ENCODE results near the gene BORCS8. TPM values are rescaled to one million over a fixed set of nuclear protein-coding genes. Genes with fewer than 3 reads are reported as not detected.

Gene BORCS8
- total RNA-seq, 1 experiment from 2014 or later: 25.4 TPM

GRCh38 chr19:19170873-19171672, 20.9 kb downstream of the BORCS8 start:
- H3K4me1 Mint-ChIP-seq (ENCODE audit: insufficient read depth, unreplicated experiment): peaks cover 6% of the 10 kb centered on the region
- CTCF ChIA-PET: interaction anchor here (0.5 to 0.7 kb wide), 2 partner anchors 74 to 138 kb away, joined by 3 to 5 read pairs; no protein-coding TSS in a partner anchor
- no peaks in the 10 kb centered on the region for H3K9me3 Mint-ChIP-seq (ENCODE audit: unreplicated experiment)
- POLR2A ChIA-PET: interaction anchor here (0.7 kb wide), 1 partner anchor 196 kb away, joined by 3 read pairs; no protein-coding TSS in a partner anchor
- intact Hi-C loops (cut with micrococcal nuclease): no loop called here
- no peak overlapping the region for H3K4me3 Mint-ChIP-seq (ENCODE audit: unreplicated experiment)
- no peaks in the 10 kb centered on the region for H3K27me3 Mint-ChIP-seq (ENCODE audit: insufficient read depth, unreplicated experiment)
- DNase-seq (ENCODE audit: unreplicated experiment): no peak
- no peaks in the 10 kb centered on the region for H3K36me3 Mint-ChIP-seq (ENCODE audit: insufficient read depth, unreplicated experiment)
- no peak overlapping the region for H3K27ac Mint-ChIP-seq (ENCODE audit: low read depth, unreplicated experiment)
- BruUV-seq (replicated peaks): no TSS peak
- TF ChIP-seq CTCF (IDR thresholded peaks at IDR 0.05; ENCODE audit: unreplicated experiment): no peak

GRCh38 chr19:19170053-19170872, 21.7 kb downstream of the BORCS8 start, which contains the start of gene MEF2B:
Gene MEF2B, minus strand, starts transcription at chr19:19170263. Its CDS starts 19,528 bp downstream, at chr19:19150735.
- TF ChIP-seq CTCF (IDR thresholded peaks at IDR 0.05; ENCODE audit: unreplicated experiment): no peak
- Mint-ChIP-seq H3K27ac (ENCODE audit: low read depth, unreplicated experiment) (no peak within 1 kb of the TSS), H3K27me3 (ENCODE audit: insufficient read depth, unreplicated experiment) (no peaks in the 10 kb centered on the region), H3K9me3 (ENCODE audit: unreplicated experiment) (no peaks in the 10 kb centered on the region), H3K4me1 (ENCODE audit: insufficient read depth, unreplicated experiment) (peaks cover 6% of the 10 kb centered on the region), H3K36me3 (ENCODE audit: insufficient read depth, unreplicated experiment) (no peaks in the 10 kb centered on the region), H3K4me3 (ENCODE audit: unreplicated experiment) (peak within 1 kb of the TSS; percentile 43)
- intact Hi-C loops (cut with micrococcal nuclease): no loop called here
- CTCF ChIA-PET: interaction anchor here (0.5 kb wide), 1 partner anchor 73 kb away, joined by 5 read pairs; no protein-coding TSS in a partner anchor
- BruUV-seq (replicated peaks): no TSS peak
- DNase-seq (ENCODE audit: unreplicated experiment): peak; percentile 63
- POLR2A ChIA-PET: interaction anchor here (0.7 kb wide), 1 partner anchor 195 kb away, joined by 3 read pairs; no protein-coding TSS in a partner anchor

GRCh38 chr19:19169236-19170052, 22.5 kb downstream of the BORCS8 start:
- Mint-ChIP-seq H3K27ac (ENCODE audit: low read depth, unreplicated experiment) (no peak overlapping the region), H3K27me3 (ENCODE audit: insufficient read depth, unreplicated experiment) (no peaks in the 10 kb centered on the region), H3K4me3 (ENCODE audit: unreplicated experiment) (peak overlapping the region; percentile 43), H3K4me1 (ENCODE audit: insufficient read depth, unreplicated experiment) (peaks cover 6% of the 10 kb centered on the region), H3K36me3 (ENCODE audit: insufficient read depth, unreplicated experiment) (no peaks in the 10 kb centered on the region), H3K9me3 (ENCODE audit: unreplicated experiment) (no peaks in the 10 kb centered on the region)
- no TSS peak for BruUV-seq (replicated peaks)
- intact Hi-C loops (cut with micrococcal nuclease): no loop called here
- no peak for TF ChIP-seq CTCF (IDR thresholded peaks at IDR 0.05; ENCODE audit: unreplicated experiment)
- DNase-seq (ENCODE audit: unreplicated experiment): no peak
- POLR2A ChIA-PET: no interaction called here
- CTCF ChIA-PET: no interaction called here
